ENCODE measurements around the gene CATSPERE. TPM values are rescaled to one million over a fixed set of nuclear protein-coding genes. Genes with fewer than 3 reads are reported as not detected.
"Not testable (repeated sequence)": the region's sequence is repeated elsewhere in the genome, so short reads cannot be mapped to it uniquely, and the experiment has no call there.

Gene CATSPERE
- total RNA-seq, 4 donors from 2014 or later = 0.25 to 0.98 (median 0.91) TPM; not detected in 1

DNA sequence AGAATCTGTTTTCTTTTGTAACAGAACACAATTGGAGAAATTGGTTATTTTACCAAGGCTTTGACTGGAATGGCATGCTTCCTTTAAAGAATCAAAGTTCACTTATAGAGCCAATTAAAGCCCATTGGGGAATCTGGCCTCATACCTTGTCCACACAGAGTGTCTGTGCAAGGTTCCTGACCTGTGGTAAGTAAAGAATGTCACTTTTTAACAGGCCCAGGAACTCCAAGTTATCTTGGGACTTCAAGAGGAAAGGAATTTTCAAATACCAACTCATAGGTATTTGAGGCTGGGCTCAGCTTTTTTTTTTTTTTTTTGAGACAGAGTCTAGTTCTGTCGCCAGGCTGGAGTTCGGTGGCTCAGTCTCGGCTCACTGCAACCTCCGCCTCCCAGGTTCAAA is 2.3 kb upstream of the CATSPERE start:
- TF ChIP-seq, protein P1, sequence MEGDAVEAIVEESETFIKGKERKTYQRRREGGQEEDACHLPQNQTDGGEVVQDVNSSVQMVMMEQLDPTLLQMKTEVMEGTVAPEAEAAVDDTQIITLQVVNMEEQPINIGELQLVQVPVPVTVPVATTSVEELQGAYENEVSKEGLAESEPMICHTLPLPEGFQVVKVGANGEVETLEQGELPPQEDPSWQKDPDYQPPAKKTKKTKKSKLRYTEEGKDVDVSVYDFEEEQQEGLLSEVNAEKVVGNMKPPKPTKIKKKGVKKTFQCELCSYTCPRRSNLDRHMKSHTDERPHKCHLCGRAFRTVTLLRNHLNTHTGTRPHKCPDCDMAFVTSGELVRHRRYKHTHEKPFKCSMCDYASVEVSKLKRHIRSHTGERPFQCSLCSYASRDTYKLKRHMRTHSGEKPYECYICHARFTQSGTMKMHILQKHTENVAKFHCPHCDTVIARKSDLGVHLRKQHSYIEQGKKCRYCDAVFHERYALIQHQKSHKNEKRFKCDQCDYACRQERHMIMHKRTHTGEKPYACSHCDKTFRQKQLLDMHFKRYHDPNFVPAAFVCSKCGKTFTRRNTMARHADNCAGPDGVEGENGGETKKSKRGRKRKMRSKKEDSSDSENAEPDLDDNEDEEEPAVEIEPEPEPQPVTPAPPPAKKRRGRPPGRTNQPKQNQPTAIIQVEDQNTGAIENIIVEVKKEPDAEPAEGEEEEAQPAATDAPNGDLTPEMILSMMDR (IDR thresholded peaks at IDR 0.05) = no peak
- TF ChIP-seq POLR2A (IDR thresholded peaks at IDR 0.05) = no peak
- DNase-seq (ENCODE audit: low spot score in 2 of 2) = no peak
- intact Hi-C loops (cut with DNase I; ENCODE audit: low total_unique reads) = no loop called here
- no peak overlapping the region for H3K4me3 ChIP-seq (ENCODE audit: low read depth, poor library complexity, severe bottlenecking)
- 98 to 99% methylated on average over 4 of the region's 4 CpGs for WGBS, 2 donors

GRCh38 chr1:244460197-244460596 is 876 bp upstream of the CATSPERE start:
- WGBS, 2 donors = 94 to 97% methylated on average over 4 of the region's 4 CpGs
- no peak for TF ChIP-seq POLR2A (IDR thresholded peaks at IDR 0.05)
- TF ChIP-seq, protein P1 (IDR thresholded peaks at IDR 0.05) = no peak
- intact Hi-C loops (cut with DNase I; ENCODE audit: low total_unique reads) = no loop called here
- no peak overlapping the region for H3K4me3 ChIP-seq (ENCODE audit: low read depth, poor library complexity, severe bottlenecking)
- no peak for DNase-seq (ENCODE audit: low spot score in 2 of 2)

DNA sequence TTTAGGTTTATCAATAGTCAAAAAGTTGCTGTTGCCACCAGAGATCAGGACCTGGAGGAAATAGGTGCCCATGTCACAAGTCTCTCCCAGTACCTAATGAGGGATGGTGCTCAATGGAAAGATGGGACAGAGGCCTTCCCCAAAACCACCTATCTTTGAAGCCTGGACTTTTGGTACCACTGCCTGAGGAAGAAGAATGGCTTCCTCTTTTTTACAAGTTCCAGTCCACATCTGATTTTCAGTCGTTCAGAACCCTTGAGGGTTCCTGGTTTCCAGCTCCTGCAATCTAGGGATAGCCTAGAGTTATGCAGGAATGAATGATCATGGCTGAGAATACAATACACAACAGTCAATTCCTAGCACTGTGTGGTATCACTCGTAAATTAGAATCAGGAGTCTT is 5.7 kb downstream of the CATSPERE start:
- intact Hi-C loops (cut with DNase I; ENCODE audit: low total_unique reads) = no loop called here
- H3K4me3 ChIP-seq (ENCODE audit: low read depth, poor library complexity, severe bottlenecking) = no peak overlapping the region
- no peak for TF ChIP-seq POLR2A (IDR thresholded peaks at IDR 0.05)
- TF ChIP-seq, protein P1 (IDR thresholded peaks at IDR 0.05) = no peak
- 76 to 87% methylated on average over 2 of the region's 2 CpGs for WGBS, 2 donors
- DNase-seq (ENCODE audit: low spot score in 2 of 2) = no peak

- TF ChIP-seq, protein P1 (IDR thresholded peaks at IDR 0.05) = no peak
- no peak for TF ChIP-seq POLR2A (IDR thresholded peaks at IDR 0.05)
- no peak overlapping the region for H3K4me3 ChIP-seq (ENCODE audit: low read depth, poor library complexity, severe bottlenecking)
- no peak for DNase-seq (ENCODE audit: low spot score in 2 of 2)
- intact Hi-C loops (cut with DNase I; ENCODE audit: low total_unique reads) = no loop called here
- WGBS, 2 donors = 91 to 96% methylated on average over 6 of the region's 6 CpGs
Measured at GRCh38 chr1:244473059-244473605, 12.1 kb downstream of the CATSPERE start.

GRCh38 chr1:244484971-244485370 is 23.9 kb downstream of the CATSPERE start:
- intact Hi-C loops (cut with DNase I; ENCODE audit: low total_unique reads); DNase-seq (ENCODE audit: low spot score in 2 of 2); H3K4me3 ChIP-seq (ENCODE audit: low read depth, poor library complexity, severe bottlenecking): not testable (repeated sequence)
- 66 to 82% methylated on average over 3 of the region's 3 CpGs for whole genome bisulfite sequencing, 2 donors

- intact Hi-C loops (cut with DNase I; ENCODE audit: low total_unique reads) = no loop called here
- WGBS, 2 donors = 91 to 98% methylated on average over 2 of the region's 2 CpGs
- no peak overlapping the region for H3K4me3 ChIP-seq (ENCODE audit: low read depth, poor library complexity, severe bottlenecking)
- no peak for TF ChIP-seq POLR2A (IDR thresholded peaks at IDR 0.05)
- TF ChIP-seq, protein P1 (IDR thresholded peaks at IDR 0.05) = no peak
- DNase-seq (ENCODE audit: low spot score in 2 of 2) = no peak
Measured at GRCh38 chr1:244494653-244495052, 33.6 kb downstream of the CATSPERE start.
